Epithelial cell of alveolus of lung (primary cell): ENCODE measurements around the gene RAB22A. TPM values are rescaled to one million over a fixed set of nuclear protein-coding genes. Genes with fewer than 3 reads are reported as not detected.

Experiments
- total RNA-seq: library from RNA; depleted of rRNA; stranded (reverse); fragments of >200 nt; gene quantifications from 2 replicates; pipeline ENCODE4 v1.2.1, GENCODE V29; 2015

Gene RAB22A, protein sequence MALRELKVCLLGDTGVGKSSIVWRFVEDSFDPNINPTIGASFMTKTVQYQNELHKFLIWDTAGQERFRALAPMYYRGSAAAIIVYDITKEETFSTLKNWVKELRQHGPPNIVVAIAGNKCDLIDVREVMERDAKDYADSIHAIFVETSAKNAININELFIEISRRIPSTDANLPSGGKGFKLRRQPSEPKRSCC
- total RNA-seq = 8.9 and 13.1 TPM in 2 replicates

GRCh38 chr20:58309591-58310290 lies at the start of gene RAB22A:
RAB22A (plus strand) TSS chr20:58309715; CDS start chr20:58309977, 262 bp downstream.

DNA sequence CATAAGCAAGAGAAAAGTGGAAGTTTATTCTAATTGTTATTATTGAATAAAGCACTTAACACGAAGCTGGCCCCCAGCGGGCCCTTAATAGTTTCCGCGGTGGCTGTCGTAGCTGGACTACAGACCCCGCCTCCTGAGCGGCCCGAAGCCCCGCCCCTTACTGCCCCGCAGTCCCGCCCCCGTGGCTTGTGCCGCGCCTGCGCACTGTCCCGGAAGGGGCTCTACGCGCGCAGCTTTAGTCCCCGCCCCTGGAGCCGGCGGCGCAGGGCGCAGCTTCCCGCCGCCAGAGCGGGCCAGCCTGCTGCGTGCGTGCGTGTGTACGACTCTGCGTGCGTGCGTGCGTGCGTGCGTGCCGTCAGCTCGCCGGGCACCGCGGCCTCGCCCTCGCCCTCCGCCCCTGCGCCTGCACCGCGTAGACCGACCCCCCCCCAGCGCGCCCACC lies 79.4 kb downstream of the RAB22A start, which contains the start of gene VAPB:
Gene VAPB (plus strand): TSS at position 348 of the 442 bp plus-strand sequence. CDS start 231 bp downstream, outside the sequence.

Other genes starting within 250 kb of the RAB22A start
- gene ANKRD60, start 81.1 kb upstream of the RAB22A start, total RNA-seq = not detected in 2 replicates
- 12.0 and 18.8 TPM in 2 replicates for gene VAPB, start 79.5 kb downstream of the RAB22A start, total RNA-seq
- 6.3 and 12.2 TPM in 2 replicates for gene APCDD1L, start 205.7 kb downstream of the RAB22A start, total RNA-seq